Measurements from ENCODE around the gene KIAA1671. TPM values are rescaled to one million over a fixed set of nuclear protein-coding genes. Genes with fewer than 3 reads are reported as not detected.

KIAA1671 gene
- total and polyA plus RNA-seq, 2 of the 13 experiments (the other 11 are each of a cell fraction or from before 2014, with no cell fraction given) = 13.5 to 13.6 TPM

DNA sequence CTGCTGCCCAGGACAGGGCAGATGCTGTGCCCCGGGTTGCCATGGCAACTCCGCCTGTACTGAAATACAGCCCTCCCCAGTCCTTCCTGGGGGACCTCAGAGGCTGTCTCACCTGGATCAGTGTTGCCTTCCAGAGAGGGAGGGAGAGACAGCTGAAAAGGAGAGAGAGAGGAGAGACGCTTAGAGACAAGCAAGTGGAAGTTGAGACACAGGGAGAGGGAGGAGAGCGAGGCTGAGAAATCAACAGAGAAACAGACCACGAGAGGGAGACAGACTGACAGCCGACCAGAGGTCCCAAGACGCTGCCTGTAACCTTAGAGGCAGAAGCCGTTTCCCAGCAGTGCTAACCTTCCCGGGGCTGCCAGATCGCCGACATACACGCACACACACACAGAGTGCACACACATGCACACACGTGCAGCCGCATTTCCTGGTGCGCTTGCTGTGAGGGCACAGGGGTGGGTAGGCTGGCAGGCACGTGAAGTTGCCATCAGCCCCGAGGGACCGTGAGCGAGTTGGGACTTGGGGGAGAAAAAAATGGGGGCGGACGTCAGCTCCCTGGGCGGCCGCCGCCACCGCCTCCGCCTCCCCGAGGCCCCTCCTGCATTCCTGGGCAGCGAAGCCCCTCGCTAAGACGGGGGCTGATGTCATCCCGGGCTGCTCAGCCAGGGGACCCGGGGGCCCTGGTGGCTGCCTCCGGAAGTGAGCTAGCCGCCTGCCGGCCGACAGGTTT lies 158.5 kb downstream of the KIAA1671 start (continued):
- TF ChIP-seq, protein P1, sequence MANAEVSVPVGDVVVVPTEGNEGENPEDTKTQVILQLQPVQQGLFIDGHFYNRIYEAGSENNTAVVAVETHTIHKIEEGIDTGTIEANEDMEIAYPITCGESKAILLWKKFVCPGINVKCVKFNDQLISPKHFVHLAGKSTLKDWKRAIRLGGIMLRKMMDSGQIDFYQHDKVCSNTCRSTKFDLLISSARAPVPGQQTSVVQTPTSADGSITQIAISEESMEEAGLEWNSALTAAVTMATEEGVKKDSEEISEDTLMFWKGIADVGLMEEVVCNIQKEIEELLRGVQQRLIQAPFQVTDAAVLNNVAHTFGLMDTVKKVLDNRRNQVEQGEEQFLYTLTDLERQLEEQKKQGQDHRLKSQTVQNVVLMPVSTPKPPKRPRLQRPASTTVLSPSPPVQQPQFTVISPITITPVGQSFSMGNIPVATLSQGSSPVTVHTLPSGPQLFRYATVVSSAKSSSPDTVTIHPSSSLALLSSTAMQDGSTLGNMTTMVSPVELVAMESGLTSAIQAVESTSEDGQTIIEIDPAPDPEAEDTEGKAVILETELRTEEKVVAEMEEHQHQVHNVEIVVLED (CRISPR knock-in tag; IDR thresholded peaks at IDR 0.05; ENCODE audit: borderline replicate concordance) = peak; percentile 48; the same call in 1 of the 2 replicates
- TF ChIP-seq, protein P2, sequence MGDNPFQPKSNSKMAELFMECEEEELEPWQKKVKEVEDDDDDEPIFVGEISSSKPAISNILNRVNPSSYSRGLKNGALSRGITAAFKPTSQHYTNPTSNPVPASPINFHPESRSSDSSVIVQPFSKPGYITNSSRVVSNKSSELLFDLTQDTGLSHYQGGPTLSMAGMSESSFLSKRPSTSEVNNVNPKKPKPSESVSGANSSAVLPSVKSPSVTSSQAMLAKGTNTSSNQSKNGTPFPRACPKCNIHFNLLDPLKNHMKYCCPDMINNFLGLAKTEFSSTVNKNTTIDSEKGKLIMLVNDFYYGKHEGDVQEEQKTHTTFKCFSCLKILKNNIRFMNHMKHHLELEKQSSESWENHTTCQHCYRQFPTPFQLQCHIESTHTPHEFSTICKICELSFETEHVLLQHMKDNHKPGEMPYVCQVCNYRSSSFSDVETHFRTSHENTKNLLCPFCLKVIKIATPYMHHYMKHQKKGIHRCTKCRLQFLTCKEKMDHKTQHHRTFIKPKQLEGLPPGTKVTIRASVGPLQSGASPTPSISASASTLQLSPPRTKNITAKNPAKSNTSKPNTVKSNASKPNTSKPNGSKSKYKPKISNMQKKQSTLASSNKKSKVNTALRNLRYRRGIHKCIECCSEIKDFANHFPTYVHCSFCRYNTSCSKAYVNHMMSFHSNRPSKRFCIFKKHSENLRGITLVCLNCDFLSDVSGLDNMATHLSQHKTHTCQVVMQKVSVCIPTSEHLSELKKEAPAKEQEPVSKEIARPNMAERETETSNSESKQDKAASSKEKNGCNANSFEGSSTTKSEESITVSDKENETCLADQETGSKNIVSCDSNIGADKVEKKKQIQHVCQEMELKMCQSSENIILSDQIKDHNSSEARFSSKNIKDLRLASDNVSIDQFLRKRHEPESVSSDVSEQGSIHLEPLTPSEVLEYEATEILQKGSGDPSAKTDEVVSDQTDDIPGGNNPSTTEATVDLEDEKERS (CRISPR knock-in tag; IDR thresholded peaks at IDR 0.05) = no peak; the same call in 1 of the 2 replicates
- TF ChIP-seq, protein P3, sequence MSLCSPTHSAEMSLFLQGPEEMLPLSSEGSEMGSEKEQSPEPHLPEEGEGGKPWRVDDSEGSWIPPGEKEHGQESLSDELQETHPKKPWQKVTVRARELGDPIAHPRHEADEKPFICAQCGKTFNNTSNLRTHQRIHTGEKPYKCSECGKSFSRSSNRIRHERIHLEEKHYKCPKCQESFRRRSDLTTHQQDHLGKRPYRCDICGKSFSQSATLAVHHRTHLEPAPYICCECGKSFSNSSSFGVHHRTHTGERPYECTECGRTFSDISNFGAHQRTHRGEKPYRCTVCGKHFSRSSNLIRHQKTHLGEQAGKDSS (CRISPR knock-in tag; IDR thresholded peaks at IDR 0.05; ENCODE audit: borderline replicate concordance, low read depth) = no peak
- TF ChIP-seq IRX3 (CRISPR knock-in tag; IDR thresholded peaks at IDR 0.05; ENCODE audit: borderline replicate concordance, low read depth) (no peak), TRIM24 (CRISPR knock-in tag; IDR thresholded peaks at IDR 0.05) (no peak), DPF2 (CRISPR knock-in tag; IDR thresholded peaks at IDR 0.05; ENCODE audit: borderline replicate concordance, low read depth) (no peak), EZH2 (conservative IDR thresholded peaks at IDR 0.05; ENCODE audit: low read depth, low read length) (no peak), ZNF792 (CRISPR knock-in tag; IDR thresholded peaks at IDR 0.05) (no peak), KDM3A (CRISPR knock-in tag; IDR thresholded peaks at IDR 0.05; ENCODE audit: low read depth) (peak; percentile 71; the same call in 1 of the 2 replicates)
- TF ChIP-seq, protein P4, sequence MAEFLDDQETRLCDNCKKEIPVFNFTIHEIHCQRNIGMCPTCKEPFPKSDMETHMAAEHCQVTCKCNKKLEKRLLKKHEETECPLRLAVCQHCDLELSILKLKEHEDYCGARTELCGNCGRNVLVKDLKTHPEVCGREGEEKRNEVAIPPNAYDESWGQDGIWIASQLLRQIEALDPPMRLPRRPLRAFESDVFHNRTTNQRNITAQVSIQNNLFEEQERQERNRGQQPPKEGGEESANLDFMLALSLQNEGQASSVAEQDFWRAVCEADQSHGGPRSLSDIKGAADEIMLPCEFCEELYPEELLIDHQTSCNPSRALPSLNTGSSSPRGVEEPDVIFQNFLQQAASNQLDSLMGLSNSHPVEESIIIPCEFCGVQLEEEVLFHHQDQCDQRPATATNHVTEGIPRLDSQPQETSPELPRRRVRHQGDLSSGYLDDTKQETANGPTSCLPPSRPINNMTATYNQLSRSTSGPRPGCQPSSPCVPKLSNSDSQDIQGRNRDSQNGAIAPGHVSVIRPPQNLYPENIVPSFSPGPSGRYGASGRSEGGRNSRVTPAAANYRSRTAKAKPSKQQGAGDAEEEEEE (CRISPR knock-in tag; IDR thresholded peaks at IDR 0.05; ENCODE audit: borderline replicate concordance) = no peak
- TF ChIP-seq, protein P5, sequence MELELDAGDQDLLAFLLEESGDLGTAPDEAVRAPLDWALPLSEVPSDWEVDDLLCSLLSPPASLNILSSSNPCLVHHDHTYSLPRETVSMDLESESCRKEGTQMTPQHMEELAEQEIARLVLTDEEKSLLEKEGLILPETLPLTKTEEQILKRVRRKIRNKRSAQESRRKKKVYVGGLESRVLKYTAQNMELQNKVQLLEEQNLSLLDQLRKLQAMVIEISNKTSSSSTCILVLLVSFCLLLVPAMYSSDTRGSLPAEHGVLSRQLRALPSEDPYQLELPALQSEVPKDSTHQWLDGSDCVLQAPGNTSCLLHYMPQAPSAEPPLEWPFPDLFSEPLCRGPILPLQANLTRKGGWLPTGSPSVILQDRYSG (CRISPR knock-in tag; IDR thresholded peaks at IDR 0.05) = 0 out of 2 replicates have a peak, but pooled peaks have one; percentile 30
- TF ChIP-seq, protein P6, sequence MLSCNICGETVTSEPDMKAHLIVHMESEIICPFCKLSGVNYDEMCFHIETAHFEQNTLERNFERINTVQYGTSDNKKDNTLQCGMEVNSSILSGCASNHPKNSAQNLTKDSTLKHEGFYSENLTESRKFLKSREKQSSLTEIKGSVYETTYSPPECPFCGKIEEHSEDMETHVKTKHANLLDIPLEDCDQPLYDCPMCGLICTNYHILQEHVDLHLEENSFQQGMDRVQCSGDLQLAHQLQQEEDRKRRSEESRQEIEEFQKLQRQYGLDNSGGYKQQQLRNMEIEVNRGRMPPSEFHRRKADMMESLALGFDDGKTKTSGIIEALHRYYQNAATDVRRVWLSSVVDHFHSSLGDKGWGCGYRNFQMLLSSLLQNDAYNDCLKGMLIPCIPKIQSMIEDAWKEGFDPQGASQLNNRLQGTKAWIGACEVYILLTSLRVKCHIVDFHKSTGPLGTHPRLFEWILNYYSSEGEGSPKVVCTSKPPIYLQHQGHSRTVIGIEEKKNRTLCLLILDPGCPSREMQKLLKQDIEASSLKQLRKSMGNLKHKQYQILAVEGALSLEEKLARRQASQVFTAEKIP (CRISPR knock-in tag; IDR thresholded peaks at IDR 0.05; ENCODE audit: borderline replicate concordance) = no peak
